GM19328 (cell line): ENCODE data around the gene PKP4.
"Not testable (repeated sequence)": the region's sequence is repeated elsewhere in the genome, so short reads cannot be mapped to it uniquely, and the experiment has no call there.

ENCODE experiments used
- ATAC-seq: cut with Tn5 transposase; IDR thresholded peaks from one replicate; pipeline ENCODE4 v1.9.1; 2021; ENCODE audit warnings: mild to moderate bottlenecking, moderate library complexity; ENCODE audit not compliant: unreplicated experiment

PKP4 gene, protein sequence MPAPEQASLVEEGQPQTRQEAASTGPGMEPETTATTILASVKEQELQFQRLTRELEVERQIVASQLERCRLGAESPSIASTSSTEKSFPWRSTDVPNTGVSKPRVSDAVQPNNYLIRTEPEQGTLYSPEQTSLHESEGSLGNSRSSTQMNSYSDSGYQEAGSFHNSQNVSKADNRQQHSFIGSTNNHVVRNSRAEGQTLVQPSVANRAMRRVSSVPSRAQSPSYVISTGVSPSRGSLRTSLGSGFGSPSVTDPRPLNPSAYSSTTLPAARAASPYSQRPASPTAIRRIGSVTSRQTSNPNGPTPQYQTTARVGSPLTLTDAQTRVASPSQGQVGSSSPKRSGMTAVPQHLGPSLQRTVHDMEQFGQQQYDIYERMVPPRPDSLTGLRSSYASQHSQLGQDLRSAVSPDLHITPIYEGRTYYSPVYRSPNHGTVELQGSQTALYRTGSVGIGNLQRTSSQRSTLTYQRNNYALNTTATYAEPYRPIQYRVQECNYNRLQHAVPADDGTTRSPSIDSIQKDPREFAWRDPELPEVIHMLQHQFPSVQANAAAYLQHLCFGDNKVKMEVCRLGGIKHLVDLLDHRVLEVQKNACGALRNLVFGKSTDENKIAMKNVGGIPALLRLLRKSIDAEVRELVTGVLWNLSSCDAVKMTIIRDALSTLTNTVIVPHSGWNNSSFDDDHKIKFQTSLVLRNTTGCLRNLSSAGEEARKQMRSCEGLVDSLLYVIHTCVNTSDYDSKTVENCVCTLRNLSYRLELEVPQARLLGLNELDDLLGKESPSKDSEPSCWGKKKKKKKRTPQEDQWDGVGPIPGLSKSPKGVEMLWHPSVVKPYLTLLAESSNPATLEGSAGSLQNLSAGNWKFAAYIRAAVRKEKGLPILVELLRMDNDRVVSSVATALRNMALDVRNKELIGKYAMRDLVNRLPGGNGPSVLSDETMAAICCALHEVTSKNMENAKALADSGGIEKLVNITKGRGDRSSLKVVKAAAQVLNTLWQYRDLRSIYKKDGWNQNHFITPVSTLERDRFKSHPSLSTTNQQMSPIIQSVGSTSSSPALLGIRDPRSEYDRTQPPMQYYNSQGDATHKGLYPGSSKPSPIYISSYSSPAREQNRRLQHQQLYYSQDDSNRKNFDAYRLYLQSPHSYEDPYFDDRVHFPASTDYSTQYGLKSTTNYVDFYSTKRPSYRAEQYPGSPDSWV

DNA sequence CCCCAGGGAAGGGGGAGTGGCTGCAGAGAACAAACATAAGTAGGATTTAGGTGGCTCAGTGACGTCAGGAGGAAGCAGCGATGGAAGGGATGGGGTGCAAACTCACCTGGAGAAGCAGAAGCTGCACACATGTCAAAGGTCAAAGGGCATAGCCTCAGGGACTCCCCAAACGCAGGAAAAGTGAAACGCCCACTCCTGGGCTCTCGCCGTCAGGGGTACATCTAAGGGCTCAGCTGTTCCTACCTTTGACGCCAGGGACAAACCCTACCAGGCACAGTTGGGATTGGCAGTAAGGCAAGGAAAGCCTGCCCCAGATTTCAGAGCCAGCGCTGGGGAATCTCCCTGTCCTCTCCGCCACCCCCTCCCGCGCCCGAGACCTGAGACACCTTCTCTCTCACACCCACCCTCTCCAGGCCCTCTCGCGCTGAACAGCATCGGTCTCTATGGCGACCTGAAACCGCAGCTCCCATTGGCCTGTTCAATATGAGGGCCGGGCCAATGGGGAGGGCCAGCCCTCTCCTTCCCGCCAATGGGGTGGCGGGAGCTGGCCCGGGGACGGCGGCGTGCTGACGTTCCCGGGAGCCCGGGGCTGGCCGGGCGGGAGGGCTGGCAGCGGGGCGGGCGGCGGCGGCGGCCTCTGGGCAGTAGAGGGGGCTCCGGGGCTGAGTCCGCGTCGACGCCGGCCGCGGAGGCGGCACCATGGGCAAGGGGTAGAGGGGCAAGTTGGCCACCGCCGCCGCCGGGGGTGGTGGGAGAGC lies at the start of gene PKP4, which contains the start of gene CCDC148:
TSS of gene PKP4 (plus strand) at position 644 of the 758 bp plus-strand sequence. CDS start 76,233 bp downstream, outside the sequence.
TSS of gene CCDC148 (minus strand) at position 445 of the 758 bp plus-strand sequence. CDS start at position 131, 314 bp downstream.
- ATAC-seq, result peak; percentile 97

DNA sequence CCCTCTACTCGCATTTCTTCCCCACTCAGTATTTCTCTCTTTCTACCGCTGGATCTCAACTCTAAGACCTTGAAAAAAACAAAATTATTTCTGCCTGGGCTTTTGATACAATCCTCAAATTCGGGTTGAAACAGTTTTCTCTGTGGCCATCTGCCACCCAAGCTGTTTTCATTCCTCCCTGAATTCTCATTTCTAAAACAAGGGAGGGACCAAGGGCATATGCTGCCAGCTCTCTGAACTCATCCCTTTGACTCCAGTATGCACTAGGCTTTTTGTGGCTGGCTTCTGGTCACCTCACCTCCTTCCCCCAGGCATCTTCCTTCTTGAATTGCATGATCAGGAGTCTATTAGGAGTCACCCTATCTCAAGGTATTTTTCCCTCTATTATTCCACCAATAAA lies 49.7 kb upstream of the PKP4 start:
- ATAC-seq, result no peak

DNA sequence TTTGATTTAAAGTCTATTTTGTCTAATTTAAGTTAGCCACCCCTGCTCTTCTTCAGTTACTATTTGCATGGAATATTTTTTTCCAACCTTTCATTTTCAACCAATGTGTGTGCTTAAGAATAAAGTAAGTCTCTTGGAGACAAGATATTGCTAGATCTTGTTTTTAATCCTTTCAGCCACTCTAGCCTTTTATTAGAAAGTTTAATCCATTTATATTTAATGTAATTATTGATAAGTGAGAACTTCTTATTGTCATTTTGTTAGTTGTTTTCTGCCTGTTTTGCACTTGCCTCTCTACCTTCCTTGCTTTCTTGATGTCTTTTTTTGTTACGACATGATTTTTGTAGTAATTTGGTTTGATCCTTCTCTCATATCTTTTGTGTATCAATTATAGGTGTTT lies 46.6 kb upstream of the PKP4 start:
- no peak for ATAC-seq

DNA sequence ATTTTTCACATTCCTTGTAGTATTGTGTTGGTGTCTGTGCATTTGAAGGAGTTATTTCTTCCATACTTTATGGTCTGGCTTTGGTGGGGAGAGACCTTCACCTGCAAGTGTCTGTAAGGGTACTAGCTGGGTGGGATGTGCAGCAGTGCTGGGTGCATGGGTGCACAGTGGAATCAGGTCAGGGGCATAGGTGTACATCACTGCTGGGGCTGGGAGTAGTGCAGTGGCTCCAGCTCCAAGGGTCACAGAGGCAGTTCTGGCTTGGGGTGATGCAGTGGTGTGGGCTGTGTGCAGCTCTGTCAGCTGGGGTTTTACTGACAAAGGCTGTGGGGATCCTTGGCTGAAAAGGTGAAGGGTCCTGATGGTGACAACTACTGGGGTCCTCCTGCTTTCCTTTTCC lies 45.0 kb upstream of the PKP4 start:
- ATAC-seq, result no peak

DNA sequence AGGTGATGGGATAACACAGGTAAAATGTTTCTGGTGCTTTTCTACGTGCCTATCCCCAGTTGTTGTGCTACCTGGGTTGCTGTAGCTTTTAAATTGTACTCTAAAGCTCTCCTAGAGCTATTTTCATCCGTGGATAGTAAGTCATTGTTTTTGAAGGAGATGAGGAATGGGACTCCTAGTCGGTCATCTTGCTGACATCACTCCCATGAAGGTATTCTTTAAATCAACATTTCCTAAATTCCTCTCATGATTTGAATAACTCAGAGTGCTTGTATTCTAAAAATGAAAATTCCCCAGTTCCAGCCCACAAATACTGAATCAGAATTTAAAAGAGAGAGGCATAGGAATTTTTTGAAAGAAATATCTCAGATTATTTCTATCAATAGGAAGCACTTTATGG lies 44.5 kb upstream of the PKP4 start:
- no peak for ATAC-seq

DNA sequence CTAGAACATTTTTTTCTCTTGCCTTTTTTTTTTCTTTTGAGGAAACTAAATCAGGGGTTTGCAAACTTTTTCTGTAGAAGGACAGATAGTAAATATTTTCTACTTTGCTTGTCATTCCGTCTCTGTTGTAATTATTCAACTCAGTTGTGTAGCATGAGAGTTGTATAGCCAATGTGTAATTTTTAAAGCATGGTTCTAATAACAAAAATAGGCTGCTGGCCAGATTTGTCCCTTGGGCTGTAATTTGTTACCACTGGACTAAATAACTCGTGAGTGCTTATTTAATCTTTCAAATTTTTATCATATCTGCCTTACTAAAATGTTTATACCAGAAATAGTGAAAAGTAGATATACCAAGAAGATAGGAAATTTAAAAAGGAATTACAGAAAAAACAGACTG lies 43.2 kb upstream of the PKP4 start:
- no peak for ATAC-seq

DNA sequence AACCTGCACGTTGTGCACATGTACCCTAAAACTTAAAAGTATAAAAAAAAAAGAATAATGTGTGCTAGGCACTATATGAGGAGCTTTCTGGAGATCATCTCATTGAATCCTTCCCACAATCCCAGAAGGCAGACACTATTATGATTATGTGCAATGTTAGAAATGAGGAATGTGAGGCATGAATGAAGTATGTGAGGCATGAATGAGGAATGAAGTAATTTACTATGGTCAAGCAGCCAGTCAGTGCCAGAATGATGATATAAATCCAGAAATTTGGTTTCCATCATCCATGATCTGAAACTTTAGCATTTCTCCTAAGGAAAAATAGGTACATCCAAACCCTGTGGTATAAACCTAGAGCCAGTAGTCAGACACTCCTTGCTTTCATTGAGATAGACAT lies 42.2 kb upstream of the PKP4 start:
- no peak for ATAC-seq

DNA sequence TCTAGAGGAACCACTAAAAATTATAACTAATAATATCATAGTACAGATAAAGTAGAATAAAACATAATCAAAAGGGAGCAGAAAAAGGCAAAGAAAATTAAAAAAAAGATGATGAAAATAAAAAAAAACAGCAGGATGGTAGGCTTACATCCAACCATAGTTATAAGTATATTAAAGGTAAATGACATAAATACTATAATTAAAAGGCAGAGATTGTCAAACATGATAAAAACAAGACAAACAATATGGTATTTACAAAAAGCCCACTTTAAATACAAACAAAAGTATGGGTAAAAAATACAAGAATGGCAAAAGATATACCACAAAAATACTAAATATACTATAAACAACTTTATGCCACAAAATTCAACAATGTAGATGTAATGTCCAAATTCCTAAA lies 24.6 kb upstream of the PKP4 start:
- no peak for ATAC-seq

DNA sequence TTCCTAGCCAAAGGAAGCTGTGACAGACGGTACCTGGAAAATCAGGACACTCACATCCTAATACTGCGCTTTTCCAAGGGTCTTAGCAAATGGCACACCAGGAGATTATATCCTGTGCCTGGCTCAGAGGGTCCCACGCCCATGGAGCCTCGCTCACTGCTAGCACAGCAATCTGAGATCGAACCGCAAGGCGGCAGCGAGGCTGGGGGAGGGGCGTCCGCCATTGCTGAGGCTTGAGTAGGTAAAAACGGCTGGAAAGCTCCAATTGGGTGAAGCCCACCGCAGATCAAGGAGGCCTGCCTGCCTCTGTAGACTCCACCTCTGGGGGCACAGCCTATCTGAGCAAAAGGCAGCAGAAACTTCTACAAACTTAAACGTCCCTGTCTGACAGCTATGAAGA lies 23.0 kb upstream of the PKP4 start:
- ATAC-seq, result not testable (repeated sequence)

DNA sequence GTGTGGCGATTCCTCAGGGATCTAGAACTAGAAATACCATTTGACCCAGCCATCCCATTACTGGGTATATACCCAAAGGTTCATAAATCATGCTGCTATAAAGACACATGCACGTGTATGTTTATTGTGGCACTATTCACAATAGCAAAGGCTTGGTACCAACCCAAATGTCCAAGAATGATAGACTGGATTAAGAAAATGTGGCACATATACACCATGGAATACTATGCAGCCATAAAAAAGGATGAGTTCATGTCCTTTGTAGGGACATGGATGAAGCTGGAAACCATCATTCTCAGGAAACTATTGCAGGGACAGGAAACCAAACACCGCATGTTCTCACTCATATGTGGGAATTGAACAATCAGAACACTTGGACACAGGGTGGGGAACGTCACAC lies 17.7 kb upstream of the PKP4 start:
- not testable (repeated sequence) for ATAC-seq

DNA sequence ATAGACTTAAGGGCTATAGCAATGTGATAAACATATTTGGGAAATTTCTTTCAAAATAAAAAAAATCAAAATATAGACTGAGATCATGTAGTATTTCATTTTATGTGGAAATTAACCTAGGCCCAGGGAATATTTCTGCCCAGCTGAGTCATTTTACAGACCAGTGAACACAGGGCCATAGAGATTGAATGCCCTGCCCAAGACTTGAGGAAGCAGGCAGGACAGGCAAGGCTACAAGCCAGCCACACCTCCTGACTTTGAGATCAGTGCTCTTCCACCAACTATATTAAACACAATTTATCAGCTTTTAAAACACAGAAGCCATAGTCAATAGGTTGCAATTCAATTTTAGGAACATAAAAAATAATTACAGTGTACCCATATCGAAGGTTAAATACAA lies 13.1 kb upstream of the PKP4 start:
- no peak for ATAC-seq

DNA sequence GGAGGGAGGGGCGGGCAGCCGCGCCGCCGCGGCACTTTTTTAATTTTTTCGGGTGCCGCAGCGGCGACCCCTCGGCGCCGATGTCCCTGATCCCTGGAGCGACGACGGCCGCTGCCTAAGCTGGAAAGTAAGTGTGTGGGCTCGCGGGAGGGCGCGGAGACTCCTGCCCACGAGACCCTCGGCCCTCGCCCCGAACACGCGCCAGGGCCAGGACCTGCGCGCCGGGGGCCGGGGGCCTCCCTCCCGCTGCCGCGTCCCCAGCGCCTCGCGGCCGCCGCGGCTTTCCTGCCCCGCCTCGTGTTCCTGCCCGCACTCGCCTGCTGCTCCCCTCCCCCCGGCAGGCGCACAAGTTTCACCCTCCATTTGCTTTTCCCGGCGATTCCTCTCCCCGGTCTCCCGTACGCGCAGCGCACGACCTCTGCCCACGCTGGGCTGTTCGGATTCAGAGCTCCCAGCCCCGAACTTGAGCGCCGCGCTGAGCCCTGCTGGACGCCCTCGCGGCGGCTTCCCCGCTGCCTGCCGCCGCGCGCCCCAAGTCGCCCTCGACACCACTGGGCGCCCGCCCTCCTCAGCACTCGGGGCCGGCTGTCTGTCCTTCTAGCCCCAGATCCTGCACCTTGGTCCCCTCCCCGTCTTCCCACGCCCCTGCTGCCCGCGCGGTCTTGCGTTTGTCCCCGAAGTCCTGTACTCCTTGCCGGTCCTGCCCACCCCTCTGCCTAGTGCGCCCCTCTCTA lies 507 bp downstream of the PKP4 start:
- peak; percentile 31 for ATAC-seq

DNA sequence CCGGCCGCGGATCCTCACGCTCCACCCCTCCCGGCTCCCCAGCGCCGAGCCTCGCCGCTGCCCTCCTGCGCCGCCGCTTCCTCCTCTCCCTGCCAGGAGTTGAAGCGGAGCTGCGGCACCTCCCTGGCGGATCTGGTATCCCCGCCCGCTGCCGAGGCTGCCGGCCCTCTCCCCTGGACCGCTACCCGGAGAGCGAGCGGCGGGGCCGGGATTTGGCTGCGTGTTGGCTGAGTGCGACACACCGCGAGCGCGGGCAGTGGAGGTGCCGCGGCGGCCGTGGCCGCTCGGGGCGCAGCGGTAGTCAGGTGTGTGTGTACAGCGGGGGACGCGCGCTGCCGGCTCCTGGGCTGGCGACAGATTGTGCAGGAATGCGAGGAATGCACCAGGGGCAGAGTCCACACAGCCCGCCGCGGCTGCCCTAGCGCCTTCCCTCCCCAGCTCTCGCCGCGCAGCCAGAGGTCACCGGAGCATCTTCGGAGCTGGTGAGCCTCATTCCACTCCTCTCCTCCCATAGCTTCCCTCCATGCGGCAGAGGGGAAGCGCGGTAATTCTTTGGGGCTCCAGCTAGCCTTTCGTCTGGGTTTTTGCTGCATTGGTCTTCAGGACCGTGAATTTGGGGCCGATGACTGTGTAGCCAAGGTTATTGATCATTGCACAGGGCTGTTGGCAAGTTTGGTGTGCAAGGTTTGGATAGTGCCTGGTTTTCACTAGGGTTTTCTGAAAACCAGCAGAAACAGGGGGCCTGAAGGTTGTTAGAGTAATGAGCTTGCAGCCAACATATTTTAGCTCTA lies 1.3 kb downstream of the PKP4 start:
- ATAC-seq, result peak; percentile 39

DNA sequence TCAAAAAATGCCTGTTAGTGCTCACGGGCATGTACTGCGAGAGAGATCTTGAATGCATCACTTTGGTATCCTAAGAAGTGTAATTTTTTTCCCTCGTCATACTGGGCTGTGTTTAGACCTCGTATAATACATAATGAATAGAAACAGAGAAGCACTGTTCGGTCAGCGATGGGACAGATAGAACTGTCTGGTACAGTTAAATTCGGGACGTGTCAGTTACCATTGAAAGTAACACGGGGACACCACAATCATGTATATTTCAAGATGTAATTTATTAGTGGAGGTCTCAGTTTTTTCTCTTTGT lies 1.8 kb downstream of the PKP4 start:
- ATAC-seq, result no peak

DNA sequence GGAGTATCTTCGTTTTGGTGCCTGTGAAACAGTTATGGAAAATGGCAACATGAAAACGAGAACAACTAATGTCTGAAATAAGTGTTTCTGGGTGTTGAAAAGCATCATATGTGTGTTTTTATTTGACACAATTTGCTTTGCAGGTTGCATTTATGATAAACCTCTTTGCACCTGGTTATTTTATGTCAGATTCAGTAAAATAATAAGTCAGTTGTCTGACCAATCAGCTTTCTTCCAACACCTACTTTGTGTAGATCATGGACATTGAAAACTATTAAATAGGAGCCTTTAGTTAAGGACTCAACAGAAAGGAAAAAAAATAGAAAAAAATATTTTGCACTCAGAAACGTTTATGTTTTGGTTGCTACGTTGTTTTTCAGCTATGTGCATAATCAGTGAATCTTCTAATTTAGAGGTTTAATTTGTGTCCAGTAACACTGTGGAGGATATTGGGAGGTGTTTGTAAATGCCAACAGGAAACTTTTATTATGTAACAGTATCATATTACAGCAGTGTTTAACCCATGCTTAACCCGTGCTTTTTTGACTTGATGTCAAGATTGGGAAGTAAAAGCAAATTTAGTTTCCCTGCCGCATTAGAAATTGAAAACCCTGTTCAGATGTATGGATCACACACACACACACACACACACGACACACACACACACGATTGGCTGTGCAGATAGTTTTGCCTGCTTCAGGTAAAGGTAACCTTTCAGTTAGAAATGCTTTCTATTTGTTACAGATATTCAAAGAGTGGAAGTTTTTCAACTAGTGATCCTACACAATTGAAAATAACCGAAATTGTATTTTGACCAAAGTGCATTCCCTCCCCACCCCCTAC lies 2.6 kb downstream of the PKP4 start:
- ATAC-seq, result no peak

DNA sequence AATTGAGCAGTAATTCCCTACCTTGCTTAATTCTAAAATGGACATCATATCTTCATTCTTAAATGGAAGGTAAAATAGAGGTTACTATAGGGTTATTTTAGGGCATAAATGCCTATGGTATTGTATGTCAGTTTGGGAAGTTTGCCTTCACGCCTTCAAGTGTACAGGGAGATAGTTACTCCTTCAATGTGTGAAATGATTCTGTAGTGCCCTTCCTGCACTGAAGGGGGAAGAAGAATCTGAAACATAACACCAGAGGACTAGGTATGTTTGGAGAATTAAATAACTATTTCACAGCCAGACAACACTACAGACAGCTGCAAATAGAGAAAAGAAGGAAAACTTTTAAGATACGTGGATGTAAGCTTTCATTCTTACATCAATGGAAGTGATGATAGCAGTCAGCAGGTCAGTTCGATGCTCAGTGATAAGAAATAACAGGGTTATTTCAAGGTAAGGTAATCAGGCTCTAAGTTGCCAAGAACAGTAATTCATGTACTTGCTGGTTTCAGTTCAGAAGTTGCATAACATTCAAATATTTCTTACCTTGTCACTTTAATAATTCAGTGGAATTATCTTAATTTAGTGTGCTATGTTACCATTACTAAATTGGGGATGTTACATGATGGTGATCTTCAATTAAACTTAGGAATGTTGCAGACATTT lies 4.0 kb downstream of the PKP4 start:
- ATAC-seq, result no peak

DNA sequence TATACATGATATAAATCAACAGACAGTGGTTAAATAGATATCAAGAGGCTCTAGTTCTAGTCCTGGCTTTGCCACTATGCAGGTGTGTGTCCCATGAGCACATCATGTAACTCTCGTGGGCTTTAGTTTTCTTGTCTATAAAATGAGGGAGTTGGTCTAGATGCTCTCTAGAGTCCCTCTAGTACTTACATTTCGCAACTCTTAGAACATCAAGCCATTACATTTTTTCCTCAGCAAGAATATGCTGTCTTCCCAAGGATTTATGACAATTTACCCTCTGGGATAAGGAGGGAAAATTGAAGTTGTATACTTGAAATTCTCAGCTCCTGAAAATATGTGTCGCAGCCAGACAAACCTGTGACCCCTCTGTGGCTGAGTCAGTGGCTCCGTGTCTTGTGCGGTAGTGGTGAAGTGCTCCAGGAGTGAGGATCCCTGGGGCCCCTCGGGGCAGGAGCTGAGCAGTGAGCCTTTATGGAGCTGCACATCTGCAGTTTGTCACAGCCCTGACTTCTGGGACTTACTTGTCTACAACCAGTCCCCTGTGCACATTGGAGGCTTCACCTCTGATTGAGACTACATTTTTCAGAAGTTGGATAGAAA lies 6.8 kb downstream of the PKP4 start:
- ATAC-seq, result no peak
